Fibroblast of peridontal ligament (primary cell): ENCODE results near the gene CLDN9.

ENCODE experiments used
- DNase-seq: peaks from one replicate; pipeline ENCODE4 v3.0.0-alpha.2; 2010; ENCODE audit errors: extremely low read depth

Gene CLDN9

GRCh38 chr16:2974319-2975056 is 38.2 kb upstream of the CLDN9 start:
- no peak for DNase-seq

DNA sequence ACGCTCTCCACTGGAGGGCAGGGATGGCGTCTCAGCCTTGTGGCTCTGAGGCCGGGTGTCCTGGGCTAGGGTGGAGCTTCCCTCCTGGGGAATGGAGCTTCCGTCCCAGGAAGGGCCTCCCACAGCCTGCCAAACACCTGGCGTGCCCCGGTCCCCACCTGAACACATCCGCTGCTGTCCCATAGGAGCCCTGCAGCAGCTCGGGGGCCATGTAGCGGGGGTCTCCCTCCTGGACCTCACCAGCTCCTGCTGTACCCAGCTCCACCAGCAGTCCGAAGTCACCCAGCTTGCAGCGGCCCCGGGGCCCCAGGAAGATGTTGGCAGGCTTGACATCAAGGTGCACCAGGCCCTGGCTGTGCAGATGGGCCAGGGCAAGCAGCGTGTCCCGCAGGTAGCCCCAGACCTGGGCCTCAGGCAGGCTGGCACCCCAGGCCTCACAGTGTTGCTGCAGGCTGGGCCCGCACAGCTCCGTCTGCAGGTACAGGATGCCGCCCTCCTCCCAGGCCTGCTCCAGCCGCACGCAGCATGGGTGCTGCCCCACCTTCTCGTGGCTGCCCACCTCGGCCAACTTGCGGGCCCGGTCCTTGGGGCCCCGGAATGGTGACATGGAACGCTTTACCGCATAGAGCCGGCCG is 37.4 kb upstream of the CLDN9 start:
- no peak for DNase-seq

DNA sequence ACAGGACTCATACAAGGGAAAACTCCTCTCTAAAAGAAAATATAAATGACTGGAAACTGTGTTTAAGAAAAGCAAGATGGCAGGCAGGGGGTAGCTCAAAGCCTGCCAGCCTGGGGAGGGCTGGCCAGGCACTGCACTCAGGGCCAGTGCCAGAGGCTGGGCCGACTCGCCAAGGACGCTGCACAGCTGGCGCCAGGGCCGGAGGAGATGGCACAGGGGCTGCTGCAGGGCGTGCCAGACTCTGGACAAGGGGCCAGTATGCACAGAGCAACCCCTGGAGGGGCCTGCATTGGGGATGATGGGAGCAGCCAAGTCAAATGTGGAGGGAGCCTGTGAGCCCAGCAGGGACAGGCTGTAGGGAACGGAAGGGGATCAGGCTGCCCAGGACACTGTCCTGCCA is 36.5 kb upstream of the CLDN9 start:
- no peak for DNase-seq

DNA sequence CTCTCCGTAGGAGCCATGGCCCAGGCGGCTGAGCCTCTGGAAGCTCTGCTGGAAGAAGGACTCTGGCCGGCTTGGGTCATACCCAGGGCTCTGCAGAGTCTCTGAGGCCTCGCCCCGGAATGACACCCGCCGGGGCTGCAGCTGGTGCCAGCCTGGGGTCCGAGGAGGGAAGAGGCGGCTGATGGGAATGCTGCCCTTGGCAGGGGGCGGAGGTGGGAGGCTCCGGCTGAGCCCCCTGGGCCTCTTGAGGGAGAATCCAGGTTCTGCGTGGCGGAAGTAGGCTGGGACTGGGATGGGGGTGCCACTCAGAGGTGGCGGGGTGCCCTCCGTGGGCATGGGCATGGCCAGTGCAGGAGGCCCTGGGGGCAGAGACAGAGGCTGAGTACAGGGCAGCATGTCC is 36.0 kb upstream of the CLDN9 start:
- no peak for DNase-seq

- DNase-seq: no peak
Measured at GRCh38 chr16:2977440-2977839, 35.3 kb upstream of the CLDN9 start.

DNA sequence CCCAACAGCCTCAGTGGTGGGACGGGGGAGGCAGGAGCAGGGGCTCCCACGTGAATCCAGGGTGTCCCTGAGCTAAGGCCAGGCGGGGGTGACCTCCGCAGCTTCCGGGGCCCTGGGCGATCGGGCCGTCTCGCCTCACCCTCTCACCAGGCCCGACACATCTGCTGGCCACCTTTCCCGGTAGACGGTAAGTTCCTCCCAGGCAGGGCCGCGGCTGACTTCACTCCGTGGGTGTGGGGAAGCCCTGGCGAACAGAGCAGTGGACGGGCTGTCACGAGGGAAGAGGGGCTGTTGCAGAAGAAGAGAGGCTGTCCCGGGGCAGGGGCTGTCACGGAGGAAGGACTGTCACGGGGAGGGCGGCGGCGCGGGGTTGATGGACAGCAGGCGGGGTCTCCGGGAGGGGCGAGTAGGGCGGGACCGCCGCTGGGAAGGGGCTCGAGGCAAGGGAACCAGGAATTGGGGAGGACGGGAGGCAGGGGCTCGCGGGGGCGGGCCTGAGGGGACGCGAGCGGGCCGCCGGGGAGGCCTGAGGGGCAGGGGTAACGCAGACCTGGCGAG is 33.0 kb upstream of the CLDN9 start:
- DNase-seq: no peak

DNA sequence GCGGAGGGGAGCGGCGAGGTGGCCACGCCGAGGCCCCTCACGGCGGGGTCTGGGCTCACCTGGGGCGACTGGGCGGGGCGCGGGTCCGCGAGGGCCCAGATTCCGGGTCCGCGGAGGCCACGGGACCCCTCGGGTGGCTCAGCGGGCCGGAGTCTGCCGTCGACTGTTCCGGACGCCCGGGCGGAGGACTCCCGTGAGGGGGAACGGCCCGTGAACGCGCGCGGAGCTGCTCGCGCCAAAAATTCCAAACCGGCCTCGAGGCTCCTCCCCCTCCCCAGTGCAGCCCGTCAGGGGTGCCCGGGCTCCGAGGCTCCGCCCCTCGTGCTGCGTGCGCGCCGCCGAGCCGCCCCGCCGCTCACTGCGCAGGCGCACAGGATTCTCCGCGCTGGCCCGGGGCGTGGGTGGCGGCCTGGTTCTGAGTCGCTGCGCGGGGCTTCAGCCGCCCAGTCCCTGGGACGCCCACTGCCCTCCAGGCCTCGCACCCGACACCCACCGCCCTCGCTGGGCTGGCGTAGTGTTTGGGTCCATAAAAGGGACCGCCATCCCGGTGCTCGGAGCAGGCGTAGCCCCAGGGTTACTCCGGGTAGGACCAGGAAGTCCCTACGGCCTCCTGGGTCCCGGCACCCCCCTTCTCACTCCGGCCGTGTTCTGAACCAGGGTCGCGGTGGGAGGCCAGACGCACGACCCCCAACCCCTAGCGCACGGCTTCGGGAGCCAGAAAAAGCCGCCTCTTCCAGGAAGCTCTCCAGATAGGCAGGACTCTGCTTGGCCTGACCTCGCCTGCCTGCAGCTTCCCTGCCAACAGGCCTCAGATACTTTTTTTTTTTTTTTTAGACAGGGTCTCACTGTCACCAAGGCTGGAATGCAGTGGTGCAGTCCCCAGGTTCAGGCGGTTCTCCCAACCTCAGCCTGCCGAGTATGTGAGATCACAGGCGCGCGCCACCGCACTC is 32.2 kb upstream of the CLDN9 start, which contains the start of gene PKMYT1:
TSS of gene PKMYT1 (minus strand) at position 220 of the 950 bp plus-strand sequence. CDS start 789 bp downstream, outside the sequence.
- peak; percentile 75 for DNase-seq

DNA sequence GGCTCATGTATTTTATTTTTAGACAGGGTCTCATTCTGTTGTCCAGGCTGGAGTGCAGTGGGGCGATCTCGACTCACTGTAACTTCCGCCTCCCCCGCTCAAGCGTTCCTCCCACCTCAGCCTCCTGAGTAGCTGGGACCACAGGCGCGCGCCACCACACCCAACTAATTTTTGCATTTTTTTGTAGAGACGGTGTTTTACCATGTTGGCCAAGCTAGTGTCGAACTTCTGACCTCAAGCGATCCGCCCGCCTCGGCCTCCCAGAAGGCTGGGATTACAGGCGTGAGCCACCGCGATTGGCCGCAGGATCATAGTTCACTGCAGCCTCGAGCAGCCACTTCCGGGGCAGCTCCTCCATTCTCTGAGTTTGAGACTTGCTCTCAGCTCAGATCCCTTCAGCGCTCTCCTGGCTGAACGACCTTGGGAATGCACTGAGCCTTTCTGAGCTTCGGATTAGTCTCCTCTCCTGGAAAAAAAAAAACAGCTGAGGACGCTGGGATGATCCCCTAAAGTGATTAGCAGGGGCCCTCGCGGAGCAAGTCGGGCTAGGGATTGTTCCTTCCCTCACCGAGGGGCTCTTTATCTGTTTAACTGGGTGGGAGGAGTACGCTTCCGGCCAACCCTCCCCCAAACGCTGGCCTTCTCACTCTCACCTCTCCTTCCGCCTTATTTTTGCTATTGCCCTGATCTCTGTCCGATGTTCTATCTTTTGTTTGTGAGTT is 31.4 kb upstream of the CLDN9 start:
- DNase-seq: no peak

GRCh38 chr16:2981899-2982250 is 30.8 kb upstream of the CLDN9 start:
- DNase-seq: no peak

- DNase-seq: no peak
Measured at GRCh38 chr16:2982402-2982801, 30.3 kb upstream of the CLDN9 start.

- DNase-seq: peak; percentile 63
Measured at GRCh38 chr16:2983706-2984136, 29.0 kb upstream of the CLDN9 start.

GRCh38 chr16:2985462-2985861 is 27.3 kb upstream of the CLDN9 start:
- DNase-seq: no peak

- DNase-seq: no peak
Measured at GRCh38 chr16:2985893-2986355, 26.8 kb upstream of the CLDN9 start.

GRCh38 chr16:2986623-2987188 is 26.0 kb upstream of the CLDN9 start:
- no peak for DNase-seq

GRCh38 chr16:2987286-2987685 is 25.4 kb upstream of the CLDN9 start:
- DNase-seq: no peak

GRCh38 chr16:2987833-2988232 is 24.9 kb upstream of the CLDN9 start:
- no peak for DNase-seq

- no peak for DNase-seq
Measured at GRCh38 chr16:2988590-2989099, 24.1 kb upstream of the CLDN9 start.

- DNase-seq: no peak
Measured at GRCh38 chr16:2990891-2991290, 21.8 kb upstream of the CLDN9 start.

GRCh38 chr16:2991566-2992261 is 21.0 kb upstream of the CLDN9 start:
- no peak for DNase-seq
